ENCODE data around the gene ADCK1.

- TF ChIP-seq ZNF274 (IDR thresholded peaks at IDR 0.05; ENCODE audit: low read depth, low read length) (no peak), SUZ12 (IDR thresholded peaks at IDR 0.05; ENCODE audit: extremely low read depth, insufficient read depth, insufficient read length) (no peak), YY1 (IDR thresholded peaks at IDR 0.05; ENCODE audit: insufficient read depth, insufficient read length) (no peak)
Observed at GRCh38 chr14:77808250-77808649, 8.3 kb downstream of the ADCK1 start.

All from NT2/D1 (cell line).